ENCODE measurements around the gene QRFPR. TPM values are rescaled to one million over a fixed set of nuclear protein-coding genes. Genes with fewer than 3 reads are reported as not detected.

Gene QRFPR
- polyA plus RNA-seq, 3 donors = not detected

GRCh38 chr4:121360495-121360894 is 20.3 kb downstream of the QRFPR start:
- no peaks in the 10 kb centered on the region for H3K36me3 Mint-ChIP-seq
- H3K4me3 ChIP-seq (replicated peaks in 1 of 3; ENCODE audit: low read depth in 2 of 3, low read length in 3 of 3) = no peak overlapping the region
- no peaks in the 10 kb centered on the region for H3K27me3 ChIP-seq (ENCODE audit: control insufficient read depth in 2 of 2, insufficient read depth in 2 of 2, low read length in 2 of 2)
- TF ChIP-seq CTCF (IDR thresholded peaks at IDR 0.05) = no peak
- H2AFZ ChIP-seq (ENCODE audit: insufficient read depth, low read depth, low read length, poor library complexity, severe bottlenecking) = no peak overlapping the region
- H3K27ac Mint-ChIP-seq = no peak overlapping the region
- no peak overlapping the region for H3K27ac ChIP-seq (ENCODE audit: low read depth in 1 of 2, low read length in 2 of 2)
- no CpG with 5 or more reads among the region's 1 CpG for WGBS (ENCODE audit: insufficient coverage)
- intact Hi-C loops (cut with micrococcal nuclease) = loop anchor here in 1 of 2 donors (1.0 kb wide), 1 partner anchor 9 kb away; no protein-coding TSS in a partner anchor
- no peaks in the 10 kb centered on the region for H4K20me1 ChIP-seq (ENCODE audit: insufficient read depth, low read length)
- DNase-seq = no peak
- no peak overlapping the region for H3K4me2 ChIP-seq (replicated peaks; ENCODE audit: extremely low read depth, low read length, poor library complexity, severe bottlenecking)
- peaks cover 0 to 2% (median 0%) of the 10 kb centered on the region in 3 donors for H3K27me3 Mint-ChIP-seq (ENCODE audit: low read depth in 3 of 3)
- no peaks in the 10 kb centered on the region for H3K79me2 ChIP-seq (ENCODE audit: insufficient read depth, low read length)
- H3K4me1 Mint-ChIP-seq = peaks cover 3% of the 10 kb centered on the region
- no peaks in the 10 kb centered on the region for H3K9me3 ChIP-seq (replicated peaks in 1 of 2; ENCODE audit: control insufficient read depth in 1 of 2, insufficient read depth in 1 of 2, low read length in 2 of 2)
- H3K36me3 ChIP-seq (replicated peaks in 1 of 2; ENCODE audit: control insufficient read depth in 1 of 2, insufficient read depth in 2 of 2, low read length in 2 of 2) = no peaks in the 10 kb centered on the region
- H3K9me3 Mint-ChIP-seq = peaks cover 0 to 5% (median 0%) of the 10 kb centered on the region in 7 donors
- H3K4me3 Mint-ChIP-seq = no peak overlapping the region
- H3K9ac ChIP-seq (ENCODE audit: insufficient read depth, low read length, poor library complexity, severe bottlenecking) = no peak overlapping the region
- H3K4me1 ChIP-seq (ENCODE audit: control insufficient read depth in 1 of 2, insufficient read depth in 2 of 2, low read length in 2 of 2) = no peaks in the 10 kb centered on the region

- no peak overlapping the region for H2AFZ ChIP-seq (ENCODE audit: insufficient read depth, low read depth, low read length, poor library complexity, severe bottlenecking)
- H3K27me3 Mint-ChIP-seq (ENCODE audit: low read depth in 3 of 3) = peaks cover 0 to 2% (median 1%) of the 10 kb centered on the region in 3 donors
- no peak overlapping the region for H3K4me2 ChIP-seq (replicated peaks; ENCODE audit: extremely low read depth, low read length, poor library complexity, severe bottlenecking)
Observed at GRCh38 chr4:121358473-121358872, 22.3 kb downstream of the QRFPR start.

More at GRCh38 chr4:121358473-121358872, 22.3 kb downstream of the QRFPR start:
- intact Hi-C loops (cut with micrococcal nuclease) = no loop called here
- Histone ChIP-seq H3K9ac (ENCODE audit: insufficient read depth, low read length, poor library complexity, severe bottlenecking) (no peak overlapping the region), H3K4me3 (replicated peaks in 1 of 3; ENCODE audit: low read depth in 2 of 3, low read length in 3 of 3) (no peak overlapping the region), H3K36me3 (replicated peaks in 1 of 2; ENCODE audit: control insufficient read depth in 1 of 2, insufficient read depth in 2 of 2, low read length in 2 of 2) (no peaks in the 10 kb centered on the region), H3K27me3 (ENCODE audit: control insufficient read depth in 2 of 2, insufficient read depth in 2 of 2, low read length in 2 of 2) (no peaks in the 10 kb centered on the region), H3K9me3 (replicated peaks in 1 of 2; ENCODE audit: control insufficient read depth in 1 of 2, insufficient read depth in 1 of 2, low read length in 2 of 2) (no peaks in the 10 kb centered on the region), H3K79me2 (ENCODE audit: insufficient read depth, low read length) (no peaks in the 10 kb centered on the region), H3K27ac (ENCODE audit: low read depth in 1 of 2, low read length in 2 of 2) (no peak overlapping the region), H3K4me1 (ENCODE audit: control insufficient read depth in 1 of 2, insufficient read depth in 2 of 2, low read length in 2 of 2) (no peaks in the 10 kb centered on the region), H4K20me1 (ENCODE audit: insufficient read depth, low read length) (no peaks in the 10 kb centered on the region)
- Mint-ChIP-seq H3K9me3 (peaks cover 0 to 9% (median 0%) of the 10 kb centered on the region in 7 donors), H3K4me3 (no peak overlapping the region), H3K36me3 (no peaks in the 10 kb centered on the region), H3K4me1 (peaks cover 3% of the 10 kb centered on the region), H3K27ac (no peak overlapping the region)
- TF ChIP-seq CTCF (IDR thresholded peaks at IDR 0.05) = no peak
- DNase-seq = no peak

All from CD14-positive monocyte (primary cell).